NCI-H526 (cell line): ENCODE results near the gene RASSF4.

ENCODE experiments used
- DNase-seq, 2 experiments: peaks; one replicate each; lab custom pipeline; 2025; lab: John Stamatoyannopoulos, UW

Gene RASSF4

GRCh38 chr10:44975431-44976331 is 16.1 kb downstream of the RASSF4 start:
- peak; percentile 31 to 69 for DNase-seq

- no peak for DNase-seq
Observed at GRCh38 chr10:44976352-44977198, 17.0 kb downstream of the RASSF4 start.

- no peak for DNase-seq
Observed at GRCh38 chr10:44977287-44978212, 17.9 kb downstream of the RASSF4 start.

- no peak for DNase-seq
Observed at GRCh38 chr10:44978213-44978569, 18.6 kb downstream of the RASSF4 start.

- peak; percentile 73 to 93 for DNase-seq
Observed at GRCh38 chr10:44978570-44979280, 19.1 kb downstream of the RASSF4 start, which contains the start of gene DEPP1. DEPP1 (minus strand) TSS chr10:44978809; CDS start chr10:44978030, 779 bp downstream.

- no peak for DNase-seq
Observed at GRCh38 chr10:44979281-44980191, 19.9 kb downstream of the RASSF4 start.

- no peak for DNase-seq
Observed at GRCh38 chr10:44980309-44981171, 20.9 kb downstream of the RASSF4 start.

- peak; percentile 26 to 36 for DNase-seq
Observed at GRCh38 chr10:44981172-44982113, 21.8 kb downstream of the RASSF4 start.

GRCh38 chr10:44982114-44982460 is 22.5 kb downstream of the RASSF4 start:
- no peak for DNase-seq

GRCh38 chr10:44982496-44982895 is 22.9 kb downstream of the RASSF4 start:
- DNase-seq = no peak

GRCh38 chr10:44983066-44983894 is 23.7 kb downstream of the RASSF4 start:
- no peak for DNase-seq

- no peak for DNase-seq
Observed at GRCh38 chr10:44983895-44984278, 24.3 kb downstream of the RASSF4 start.

- no peak for DNase-seq
Observed at GRCh38 chr10:44984671-44985101, 25.1 kb downstream of the RASSF4 start.

GRCh38 chr10:44985175-44985681 is 25.6 kb downstream of the RASSF4 start:
- no peak for DNase-seq

- no peak for DNase-seq
Observed at GRCh38 chr10:44986179-44986578, 26.6 kb downstream of the RASSF4 start.

- DNase-seq = no peak
Observed at GRCh38 chr10:44986670-44987069, 27.1 kb downstream of the RASSF4 start.
